Hepatocyte (in vitro differentiated cells): ENCODE measurements around the gene RND3.

Source experiments
- CTCF ChIP-seq: fragments of 200-600 bp; sonication (generic); IDR thresholded peaks from 2 replicates; pipeline ENCODE4 v1.5.1; 2016; ENCODE audit warnings: antibody characterized with exemption, mild to moderate bottlenecking; ENCODE audit not compliant: poor library complexity
- EZH2phosphoT487 ChIP-seq: fragments of 200-600 bp; sonication (generic); IDR thresholded peaks from one replicate; pipeline ENCODE4 v1.6.1; 2018; ENCODE audit warnings: antibody characterized with exemption, mild to moderate bottlenecking, low read depth, moderate library complexity; ENCODE audit not compliant: unreplicated experiment, severe bottlenecking

GRCh38 chr2:150482111-150482510, 5.4 kb downstream of the RND3 start:
- TF ChIP-seq CTCF, result no peak
- TF ChIP-seq EZH2phosphoT487, result no peak
